Body of pancreas (tissue), 4 donors: Measurements from ENCODE around the gene PTPRN2. TPM values are rescaled to one million over a fixed set of nuclear protein-coding genes. Genes with fewer than 3 reads are reported as not detected.

ENCODE experiments used
- ATAC-seq: fragments of 150-250 bp; one replicate; pipeline ENCODE4 v1.9.1; 2016
- DNase-seq, 4 donors: peaks; one replicate each; pipeline ENCODE4 v3.0.0-alpha.2; 2019
- H3K27ac ChIP-seq, 4 donors: fragments of 200-600 bp; sonication (generic); 1 replicate in 3 of 4; 2 replicates in 1 of 4; pipeline versions ENCODE4 v1.5.1 to v1.6.1; 2016 to 2019; ENCODE audit warnings: mild to moderate bottlenecking in 1 of 4, mixed read lengths in 1 of 4, moderate library complexity in 1 of 4
- H3K27me3 ChIP-seq, 2 donors: fragments of 200-600 bp; sonication (generic); one replicate each; pipeline ENCODE4 v1.6.0; 2016; ENCODE audit warnings: mild to moderate bottlenecking in 1 of 2
- H3K36me3 ChIP-seq, 2 donors: fragments of 200-600 bp; sonication (generic); replicated peaks in 1 of 2; 2 replicates each; pipeline ENCODE4 v1.5.1; 2016; ENCODE audit warnings: low read depth in 2 of 2; ENCODE audit not compliant: insufficient read depth in 1 of 2
- H3K4me1 ChIP-seq: fragments of 200-600 bp; sonication (generic); one replicate; pipeline ENCODE4 v1.6.0; 2016
- H3K4me3 ChIP-seq, 2 donors: fragments of 200-600 bp; sonication (generic); 1 replicate in 1 of 2; 2 replicates in 1 of 2; pipeline ENCODE4 v1.5.1; 2016 to 2019
- H3K9me3 ChIP-seq, 3 donors: fragments of 200-600 bp; sonication (generic); 1 replicate in 2 of 3; 2 replicates in 1 of 3; pipeline ENCODE4 v1.5.1; 2016
- POLR2A ChIP-seq, 3 donors: fragments of 450-650 bp; IDR thresholded peaks; one replicate each; pipeline ENCODE4 v1.6.1; 2016; ENCODE audit warnings: antibody characterized with exemption in 3 of 3, mild to moderate bottlenecking in 2 of 3
- WGBS, 2 donors: methylation state at CpG; one replicate each; pipeline ENCODE4 v1.1.5; 2017; 5-methylcytosine and 5-hydroxymethylcytosine counted together
- intact Hi-C: fragments of 100-400 bp; cut with DNase I; formaldehyde crosslinking; loops from one replicate; pipeline ENCODE4 v1.15.1; 2023
- total RNA-seq, 2 donors: library from RNA; depleted of rRNA; stranded (reverse); fragments of >200 nt; gene quantifications; one replicate each; pipeline ENCODE4 v1.1.0, GENCODE V29; 2016
- TF ChIP-seq, protein P1 (sequence below), 7 experiments: fragments of 450-650 bp in 4 of 7; fragments of 200-600 bp in 3 of 7; sonication (generic) in 3 of 7; IDR thresholded peaks; one replicate each; pipeline ENCODE4 v1.5.1; 2016 to 2019; ENCODE audit warnings: antibody characterized with exemption in 7 of 7

PTPRN2 gene
- total RNA-seq, 2 donors from 2014 or later = 31.6 to 76.1 TPM

DNA sequence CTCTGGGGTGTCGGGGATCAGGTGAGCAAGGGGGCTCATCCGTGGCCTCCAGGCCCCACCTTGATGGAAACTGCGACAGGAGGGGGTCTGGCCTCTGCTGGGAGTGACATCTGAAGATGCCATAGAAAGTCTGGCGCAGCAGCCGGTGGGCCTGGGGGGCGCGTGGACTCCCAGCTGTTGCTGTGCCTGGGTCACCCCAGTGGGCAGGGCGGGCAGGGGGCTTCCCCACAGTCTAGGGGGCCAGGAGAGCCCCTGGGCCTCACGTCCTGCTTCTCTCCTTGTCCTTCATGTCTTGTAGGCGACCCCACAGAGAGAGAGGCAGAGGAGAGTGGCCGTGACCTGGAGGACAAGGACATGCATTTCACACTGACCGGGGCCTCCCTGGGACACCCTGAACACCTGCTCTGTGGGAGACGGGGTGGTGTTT is 800.3 kb downstream of the PTPRN2 start:
- Histone ChIP-seq H3K4me1 (no peaks in the 10 kb centered on the region), H3K27ac (no peak overlapping the region), H3K36me3 (no peaks in the 10 kb centered on the region), H3K9me3 (no peaks in the 10 kb centered on the region), H3K27me3 (no peaks in the 10 kb centered on the region), H3K4me3 (no peak overlapping the region)
- no peak for DNase-seq
- intact Hi-C loops = no loop called here
- 84 to 93% methylated on average over 10 to 13 of the region's 13 CpGs for WGBS, 2 donors
- no peak for ATAC-seq
- no peak for TF ChIP-seq POLR2A (IDR thresholded peaks at IDR 0.05)
- TF ChIP-seq, protein P1, sequence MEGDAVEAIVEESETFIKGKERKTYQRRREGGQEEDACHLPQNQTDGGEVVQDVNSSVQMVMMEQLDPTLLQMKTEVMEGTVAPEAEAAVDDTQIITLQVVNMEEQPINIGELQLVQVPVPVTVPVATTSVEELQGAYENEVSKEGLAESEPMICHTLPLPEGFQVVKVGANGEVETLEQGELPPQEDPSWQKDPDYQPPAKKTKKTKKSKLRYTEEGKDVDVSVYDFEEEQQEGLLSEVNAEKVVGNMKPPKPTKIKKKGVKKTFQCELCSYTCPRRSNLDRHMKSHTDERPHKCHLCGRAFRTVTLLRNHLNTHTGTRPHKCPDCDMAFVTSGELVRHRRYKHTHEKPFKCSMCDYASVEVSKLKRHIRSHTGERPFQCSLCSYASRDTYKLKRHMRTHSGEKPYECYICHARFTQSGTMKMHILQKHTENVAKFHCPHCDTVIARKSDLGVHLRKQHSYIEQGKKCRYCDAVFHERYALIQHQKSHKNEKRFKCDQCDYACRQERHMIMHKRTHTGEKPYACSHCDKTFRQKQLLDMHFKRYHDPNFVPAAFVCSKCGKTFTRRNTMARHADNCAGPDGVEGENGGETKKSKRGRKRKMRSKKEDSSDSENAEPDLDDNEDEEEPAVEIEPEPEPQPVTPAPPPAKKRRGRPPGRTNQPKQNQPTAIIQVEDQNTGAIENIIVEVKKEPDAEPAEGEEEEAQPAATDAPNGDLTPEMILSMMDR (IDR thresholded peaks at IDR 0.05) = no peak

DNA sequence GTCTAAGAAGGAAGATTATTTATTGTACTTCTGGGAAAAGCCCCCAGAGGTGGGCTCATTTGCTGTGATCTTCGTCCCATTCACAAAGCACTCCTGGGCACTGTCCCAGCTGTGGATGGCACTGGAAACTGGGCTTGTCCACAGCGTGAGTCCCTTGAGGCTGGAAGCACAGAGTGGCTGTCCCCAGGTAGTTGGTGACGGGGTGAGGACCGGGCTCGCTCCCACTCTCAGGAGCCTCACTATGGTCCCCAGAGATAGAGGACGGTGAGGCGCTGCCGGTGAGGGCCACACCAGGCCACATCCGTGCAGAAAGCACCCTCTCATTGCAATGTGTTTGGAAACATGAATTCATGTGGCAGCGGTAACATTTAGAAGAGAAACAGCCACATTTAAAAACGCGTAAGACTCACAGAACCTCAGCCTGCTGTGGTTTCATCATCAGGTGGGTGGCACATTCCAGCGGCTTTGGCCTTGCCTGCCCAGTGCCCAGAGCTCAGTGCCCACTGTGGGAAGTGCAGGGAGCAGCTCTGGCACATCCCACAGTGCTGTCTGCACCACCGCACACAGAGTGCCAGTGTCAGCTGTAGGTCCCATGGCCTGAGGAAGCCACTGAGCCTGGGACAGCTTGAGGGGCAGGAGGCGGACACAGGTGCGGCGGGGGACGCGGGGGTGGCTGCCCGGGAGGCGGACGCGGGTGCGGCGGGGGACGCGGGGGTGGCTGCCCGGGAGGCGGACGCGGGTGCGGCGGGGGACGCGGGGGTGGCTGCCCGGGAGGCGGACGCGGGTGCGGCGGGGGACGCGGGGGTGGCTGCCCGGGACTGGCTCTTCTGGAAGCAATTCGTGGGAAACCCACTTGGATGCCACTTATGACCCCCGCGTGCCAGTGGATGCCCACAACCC is 801.0 kb downstream of the PTPRN2 start:
- no peak overlapping the region for H3K4me3 ChIP-seq
- TF ChIP-seq, protein P1 (IDR thresholded peaks at IDR 0.05) = no peak
- TF ChIP-seq POLR2A (IDR thresholded peaks at IDR 0.05) = no peak
- no peak for DNase-seq
- 93 to 94% methylated on average over 24 to 43 of the region's 47 CpGs for WGBS, 2 donors
- no peaks in the 10 kb centered on the region for H3K9me3 ChIP-seq
- no peaks in the 10 kb centered on the region for H3K4me1 ChIP-seq
- ATAC-seq = no peak
- H3K27me3 ChIP-seq = no peaks in the 10 kb centered on the region
- H3K36me3 ChIP-seq = no peaks in the 10 kb centered on the region
- H3K27ac ChIP-seq = no peak overlapping the region
- intact Hi-C loops = no loop called here

DNA sequence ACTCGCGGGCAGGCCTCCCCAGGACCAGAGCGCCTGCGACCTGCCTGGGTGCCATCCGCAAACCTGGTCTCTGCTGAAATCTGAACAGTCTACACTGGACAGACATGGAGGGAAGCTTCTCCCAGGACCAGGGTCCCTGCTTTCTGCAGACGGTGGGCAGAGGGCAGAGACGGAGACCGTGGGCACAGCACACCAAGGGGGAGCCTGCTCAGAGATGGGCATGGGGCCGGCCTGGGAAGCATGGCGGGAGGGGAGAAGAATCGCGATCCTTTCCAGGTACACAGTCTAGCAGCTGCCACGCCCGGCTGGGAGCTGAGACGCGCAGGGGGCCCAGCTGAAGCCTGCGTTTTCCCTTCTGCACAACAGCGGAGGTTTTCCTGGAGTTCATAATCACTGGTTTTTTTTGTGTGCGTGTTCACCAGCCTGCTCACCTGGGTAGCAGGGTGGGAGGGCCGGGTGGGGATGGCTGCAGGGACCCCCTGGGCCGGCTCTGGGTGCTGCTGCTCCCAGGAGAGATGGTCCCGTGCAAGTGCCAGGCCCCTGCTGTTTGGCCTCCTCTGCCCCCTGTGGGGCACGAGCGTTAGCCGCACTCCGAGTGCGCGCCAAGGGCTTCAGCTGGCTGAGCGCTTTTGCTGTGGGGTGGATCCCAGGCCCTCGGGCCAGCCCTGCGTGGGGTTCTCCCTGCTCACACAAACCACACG is 802.0 kb downstream of the PTPRN2 start:
- no peaks in the 10 kb centered on the region for H3K9me3 ChIP-seq
- TF ChIP-seq, protein P1 (IDR thresholded peaks at IDR 0.05) = no peak
- TF ChIP-seq POLR2A (IDR thresholded peaks at IDR 0.05) = no peak
- H3K27me3 ChIP-seq = no peaks in the 10 kb centered on the region
- no peak overlapping the region for H3K27ac ChIP-seq
- WGBS, 2 donors = 88 to 91% methylated on average over 17 to 31 of the region's 32 CpGs
- ATAC-seq (no peak), DNase-seq (no peak)
- no peak overlapping the region for H3K4me3 ChIP-seq
- H3K4me1 ChIP-seq = no peaks in the 10 kb centered on the region
- intact Hi-C loops = no loop called here
- H3K36me3 ChIP-seq = no peaks in the 10 kb centered on the region

DNA sequence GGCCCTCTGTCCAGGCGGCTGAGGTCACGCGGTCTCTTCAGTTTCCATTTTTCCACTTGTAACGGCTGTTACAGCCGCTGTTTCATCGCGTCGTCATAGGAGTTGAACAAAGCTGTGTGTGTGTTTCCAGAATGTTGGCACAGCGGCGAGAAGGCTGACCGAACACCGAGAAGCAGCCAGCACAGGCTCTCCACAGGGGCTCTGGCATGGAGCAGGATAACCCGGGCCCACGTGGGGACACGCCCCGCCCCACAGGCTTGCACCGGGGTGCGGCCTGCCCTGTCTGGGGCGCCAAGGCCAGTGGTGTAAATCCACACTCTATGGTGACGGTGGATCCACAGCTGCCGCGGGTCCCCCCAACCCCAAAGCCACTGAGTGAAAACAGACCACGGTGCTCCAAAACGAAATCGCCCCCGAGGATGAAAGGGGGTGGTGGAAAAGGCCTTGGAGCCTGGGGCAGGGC is 802.6 kb downstream of the PTPRN2 start:
- no peak for TF ChIP-seq POLR2A (IDR thresholded peaks at IDR 0.05)
- TF ChIP-seq, protein P1 (IDR thresholded peaks at IDR 0.05) = no peak
- no peaks in the 10 kb centered on the region for H3K9me3 ChIP-seq
- H3K36me3 ChIP-seq = no peaks in the 10 kb centered on the region
- no peak for ATAC-seq
- H3K27me3 ChIP-seq = no peaks in the 10 kb centered on the region
- no peak for DNase-seq
- intact Hi-C loops = no loop called here
- H3K4me1 ChIP-seq = no peaks in the 10 kb centered on the region
- H3K4me3 ChIP-seq = no peak overlapping the region
- WGBS, 2 donors = 86 to 93% methylated on average over 25 to 26 of the region's 26 CpGs
- no peak overlapping the region for H3K27ac ChIP-seq
